Stimulated activated CD8-positive, alpha-beta memory T cell treated with anti-CD3 and anti-CD28 coated beads, Interleukin-12 subunit alpha, Interleukin-12 subunit beta, amount 100 ng/mL, for 1 hour (primary cell): ENCODE measurements around the gene LIPA.

Experiments used
- DNase-seq: peaks from one replicate; pipeline ENCODE4 v3.0.0-alpha.2; 2020; ENCODE audit warnings: low read depth

Gene LIPA

DNA sequence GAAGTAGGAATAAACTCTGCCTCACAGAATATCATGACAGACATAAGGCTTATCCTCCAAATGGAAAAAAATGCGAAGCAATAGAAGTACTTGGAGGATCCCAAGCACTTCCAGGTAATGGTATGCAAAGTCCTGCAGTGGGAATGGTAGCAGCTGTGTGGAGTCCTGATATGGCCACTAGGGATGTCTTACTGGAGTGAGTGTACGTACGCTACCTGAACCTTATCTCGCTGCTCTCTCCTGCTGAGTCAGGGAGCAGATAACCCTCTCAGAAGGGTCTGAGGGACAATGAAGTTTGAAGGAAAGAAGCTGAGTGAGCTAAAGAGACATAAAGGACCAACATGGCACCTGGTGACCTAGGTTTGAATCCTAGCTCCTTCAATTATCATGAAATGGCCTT is 86.7 kb downstream of the LIPA start:
- DNase-seq = no peak

DNA sequence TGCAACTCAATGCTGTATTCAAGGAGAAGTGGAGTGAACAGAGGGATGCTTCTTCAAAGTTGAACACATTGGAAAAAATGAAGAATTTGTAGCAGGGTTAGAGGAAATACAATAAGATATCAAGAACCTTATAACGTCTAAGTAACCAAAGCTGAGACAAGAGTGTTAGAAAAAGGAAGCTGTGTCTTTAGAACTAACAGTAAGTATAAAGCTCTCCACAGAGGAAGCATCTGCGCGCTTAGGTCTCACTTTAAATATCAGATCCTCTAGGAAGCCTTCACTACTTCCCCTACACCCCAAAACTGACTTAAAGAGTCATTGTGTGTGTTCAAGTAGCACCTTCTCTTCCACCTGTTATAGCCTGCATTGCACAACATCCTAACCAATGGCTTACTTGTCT is 87.5 kb downstream of the LIPA start:
- no peak for DNase-seq
